ENCODE results near the gene MTX1.
"Not testable (repeated sequence)": the region's sequence is repeated elsewhere in the genome, so short reads cannot be mapped to it uniquely, and the experiment has no call there.

DNA sequence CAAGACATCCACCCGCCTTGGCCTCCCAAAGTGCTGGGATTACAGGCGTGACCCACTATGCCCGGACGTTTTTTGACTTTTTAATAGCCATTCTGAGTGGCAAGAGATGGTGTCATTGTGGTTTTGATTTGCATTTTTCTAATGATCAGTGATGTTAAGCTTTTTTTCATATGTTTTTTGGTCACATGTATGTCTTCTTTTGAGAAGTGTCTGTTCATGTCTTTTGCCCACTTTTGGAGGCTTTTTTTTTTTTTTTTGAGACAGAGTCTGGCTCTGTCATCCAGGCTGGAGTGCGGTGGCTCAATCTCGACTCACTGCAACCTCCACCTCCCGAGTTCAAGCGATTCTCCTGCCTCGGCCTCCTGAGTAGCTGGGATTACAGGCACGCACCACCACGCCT, 43.9 kb upstream of the MTX1 start:
- TF ChIP-seq, protein P1, sequence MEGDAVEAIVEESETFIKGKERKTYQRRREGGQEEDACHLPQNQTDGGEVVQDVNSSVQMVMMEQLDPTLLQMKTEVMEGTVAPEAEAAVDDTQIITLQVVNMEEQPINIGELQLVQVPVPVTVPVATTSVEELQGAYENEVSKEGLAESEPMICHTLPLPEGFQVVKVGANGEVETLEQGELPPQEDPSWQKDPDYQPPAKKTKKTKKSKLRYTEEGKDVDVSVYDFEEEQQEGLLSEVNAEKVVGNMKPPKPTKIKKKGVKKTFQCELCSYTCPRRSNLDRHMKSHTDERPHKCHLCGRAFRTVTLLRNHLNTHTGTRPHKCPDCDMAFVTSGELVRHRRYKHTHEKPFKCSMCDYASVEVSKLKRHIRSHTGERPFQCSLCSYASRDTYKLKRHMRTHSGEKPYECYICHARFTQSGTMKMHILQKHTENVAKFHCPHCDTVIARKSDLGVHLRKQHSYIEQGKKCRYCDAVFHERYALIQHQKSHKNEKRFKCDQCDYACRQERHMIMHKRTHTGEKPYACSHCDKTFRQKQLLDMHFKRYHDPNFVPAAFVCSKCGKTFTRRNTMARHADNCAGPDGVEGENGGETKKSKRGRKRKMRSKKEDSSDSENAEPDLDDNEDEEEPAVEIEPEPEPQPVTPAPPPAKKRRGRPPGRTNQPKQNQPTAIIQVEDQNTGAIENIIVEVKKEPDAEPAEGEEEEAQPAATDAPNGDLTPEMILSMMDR (IDR thresholded peaks at IDR 0.05) = not testable (repeated sequence)
- not testable (repeated sequence) for TF ChIP-seq POLR2A (IDR thresholded peaks at IDR 0.05)

All from lower leg skin (tissue), 3 donors.